H1 (cell line): ENCODE results near the gene ABCG8. TPM values are rescaled to one million over a fixed set of nuclear protein-coding genes. Genes with fewer than 3 reads are reported as not detected.

Experiments used
- CBX5 ChIP-seq: fragments of 300-800, 300-1000 bp; sonication (generic); IDR thresholded peaks from 2 replicates; pipeline ENCODE4 v1.7.1; 2016; ENCODE audit warnings: antibody characterized with exemption, low read length, low read depth
- EP300 ChIP-seq, 2 experiments: IDR thresholded peaks; 1 replicate in 1 of 2; 2 replicates in 1 of 2; pipeline ENCODE4 v1.6.1; 2011 to 2012; ENCODE audit warnings: low read depth in 2 of 2, low read length in 2 of 2, mild to moderate bottlenecking in 2 of 2, borderline replicate concordance in 1 of 2, inconsistent platforms in 1 of 2, moderate library complexity in 1 of 2
- HDAC6 ChIP-seq: IDR thresholded peaks from one replicate; pipeline ENCODE4 v1.7.1; 2012; ENCODE audit warnings: low read depth, mild to moderate bottlenecking, inconsistent platforms, low read length, moderate library complexity
- SIN3A ChIP-seq, 2 experiments: IDR thresholded peaks in 1 of 2; conservative IDR thresholded peaks in 1 of 2; 2 replicates each; pipeline ENCODE4 v1.6.1; 2011 to 2012; ENCODE audit warnings: low read length in 2 of 2, improper control_type of control experiment in 1 of 2, low read depth in 1 of 2, mild to moderate bottlenecking in 1 of 2
- TAF7 ChIP-seq: optimal IDR thresholded peaks from 2 replicates; pipeline ENCODE3; 2011; ENCODE audit warnings: low read depth, mild to moderate bottlenecking, inconsistent platforms, low read length, moderate library complexity, borderline replicate concordance
- polyA plus RNA-seq, 7 experiments: library from polyadenylated mRNA; depleted of rRNA in 3 of 7; stranded (reverse) in 5 of 7; unstranded in 2 of 7; fragments of >200 nt in 5 of 7; fragments of 200-250 nt in 2 of 7; gene quantifications; 1 replicate in 5 of 7; 2 replicates in 1 of 7; 4 replicates in 1 of 7; pipeline versions ENCODE4 v1.2.1 to v1.2.3, GENCODE V29; 2011 to 2013; ENCODE audit warnings: missing spikeins in 2 of 7, mixed read lengths in 2 of 7
- total RNA-seq: library from RNA; stranded (reverse); fragmentation: NEBNext Ultra II Directional; extraction: Animal tissue kit (Norgen Biotek cat#: 25700); gene quantifications from 2 replicates; pipeline ENCODE4 v1.2.1, GENCODE V29; 2021
- TF ChIP-seq, protein P1 (sequence below): fragments of 300-600 bp; sonication (generic); IDR thresholded peaks from 2 replicates; pipeline ENCODE4 v1.7.1; 2012; ENCODE audit warnings: low read length, moderate library complexity, mild to moderate bottlenecking, inconsistent platforms; ENCODE audit not compliant: insufficient replicate concordance

ABCG8 gene
- total and polyA plus RNA-seq, 2 of the 8 experiments (the other 6 are each of a cell fraction or from before 2014, with no cell fraction given): not detected

DNA sequence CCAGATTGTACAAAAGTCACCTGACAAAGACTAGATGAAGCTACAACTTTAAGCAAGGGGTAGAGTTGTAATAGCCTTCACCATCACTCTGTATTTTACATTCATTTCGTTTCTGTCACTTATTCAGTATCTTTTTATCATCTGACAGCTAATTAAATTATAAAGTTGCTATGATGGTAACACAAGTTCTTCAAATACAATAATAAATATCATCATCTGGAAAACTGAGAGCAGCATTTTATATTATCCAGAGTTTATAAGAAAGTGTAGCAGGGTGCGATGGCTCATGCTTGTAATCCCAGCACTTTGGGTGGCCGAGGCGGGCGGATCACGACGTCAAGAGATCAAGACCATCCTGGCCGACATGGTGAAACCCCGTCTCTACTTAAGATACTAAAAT is 43.8 kb upstream of the ABCG8 start (continued):
- TF ChIP-seq, protein P1, sequence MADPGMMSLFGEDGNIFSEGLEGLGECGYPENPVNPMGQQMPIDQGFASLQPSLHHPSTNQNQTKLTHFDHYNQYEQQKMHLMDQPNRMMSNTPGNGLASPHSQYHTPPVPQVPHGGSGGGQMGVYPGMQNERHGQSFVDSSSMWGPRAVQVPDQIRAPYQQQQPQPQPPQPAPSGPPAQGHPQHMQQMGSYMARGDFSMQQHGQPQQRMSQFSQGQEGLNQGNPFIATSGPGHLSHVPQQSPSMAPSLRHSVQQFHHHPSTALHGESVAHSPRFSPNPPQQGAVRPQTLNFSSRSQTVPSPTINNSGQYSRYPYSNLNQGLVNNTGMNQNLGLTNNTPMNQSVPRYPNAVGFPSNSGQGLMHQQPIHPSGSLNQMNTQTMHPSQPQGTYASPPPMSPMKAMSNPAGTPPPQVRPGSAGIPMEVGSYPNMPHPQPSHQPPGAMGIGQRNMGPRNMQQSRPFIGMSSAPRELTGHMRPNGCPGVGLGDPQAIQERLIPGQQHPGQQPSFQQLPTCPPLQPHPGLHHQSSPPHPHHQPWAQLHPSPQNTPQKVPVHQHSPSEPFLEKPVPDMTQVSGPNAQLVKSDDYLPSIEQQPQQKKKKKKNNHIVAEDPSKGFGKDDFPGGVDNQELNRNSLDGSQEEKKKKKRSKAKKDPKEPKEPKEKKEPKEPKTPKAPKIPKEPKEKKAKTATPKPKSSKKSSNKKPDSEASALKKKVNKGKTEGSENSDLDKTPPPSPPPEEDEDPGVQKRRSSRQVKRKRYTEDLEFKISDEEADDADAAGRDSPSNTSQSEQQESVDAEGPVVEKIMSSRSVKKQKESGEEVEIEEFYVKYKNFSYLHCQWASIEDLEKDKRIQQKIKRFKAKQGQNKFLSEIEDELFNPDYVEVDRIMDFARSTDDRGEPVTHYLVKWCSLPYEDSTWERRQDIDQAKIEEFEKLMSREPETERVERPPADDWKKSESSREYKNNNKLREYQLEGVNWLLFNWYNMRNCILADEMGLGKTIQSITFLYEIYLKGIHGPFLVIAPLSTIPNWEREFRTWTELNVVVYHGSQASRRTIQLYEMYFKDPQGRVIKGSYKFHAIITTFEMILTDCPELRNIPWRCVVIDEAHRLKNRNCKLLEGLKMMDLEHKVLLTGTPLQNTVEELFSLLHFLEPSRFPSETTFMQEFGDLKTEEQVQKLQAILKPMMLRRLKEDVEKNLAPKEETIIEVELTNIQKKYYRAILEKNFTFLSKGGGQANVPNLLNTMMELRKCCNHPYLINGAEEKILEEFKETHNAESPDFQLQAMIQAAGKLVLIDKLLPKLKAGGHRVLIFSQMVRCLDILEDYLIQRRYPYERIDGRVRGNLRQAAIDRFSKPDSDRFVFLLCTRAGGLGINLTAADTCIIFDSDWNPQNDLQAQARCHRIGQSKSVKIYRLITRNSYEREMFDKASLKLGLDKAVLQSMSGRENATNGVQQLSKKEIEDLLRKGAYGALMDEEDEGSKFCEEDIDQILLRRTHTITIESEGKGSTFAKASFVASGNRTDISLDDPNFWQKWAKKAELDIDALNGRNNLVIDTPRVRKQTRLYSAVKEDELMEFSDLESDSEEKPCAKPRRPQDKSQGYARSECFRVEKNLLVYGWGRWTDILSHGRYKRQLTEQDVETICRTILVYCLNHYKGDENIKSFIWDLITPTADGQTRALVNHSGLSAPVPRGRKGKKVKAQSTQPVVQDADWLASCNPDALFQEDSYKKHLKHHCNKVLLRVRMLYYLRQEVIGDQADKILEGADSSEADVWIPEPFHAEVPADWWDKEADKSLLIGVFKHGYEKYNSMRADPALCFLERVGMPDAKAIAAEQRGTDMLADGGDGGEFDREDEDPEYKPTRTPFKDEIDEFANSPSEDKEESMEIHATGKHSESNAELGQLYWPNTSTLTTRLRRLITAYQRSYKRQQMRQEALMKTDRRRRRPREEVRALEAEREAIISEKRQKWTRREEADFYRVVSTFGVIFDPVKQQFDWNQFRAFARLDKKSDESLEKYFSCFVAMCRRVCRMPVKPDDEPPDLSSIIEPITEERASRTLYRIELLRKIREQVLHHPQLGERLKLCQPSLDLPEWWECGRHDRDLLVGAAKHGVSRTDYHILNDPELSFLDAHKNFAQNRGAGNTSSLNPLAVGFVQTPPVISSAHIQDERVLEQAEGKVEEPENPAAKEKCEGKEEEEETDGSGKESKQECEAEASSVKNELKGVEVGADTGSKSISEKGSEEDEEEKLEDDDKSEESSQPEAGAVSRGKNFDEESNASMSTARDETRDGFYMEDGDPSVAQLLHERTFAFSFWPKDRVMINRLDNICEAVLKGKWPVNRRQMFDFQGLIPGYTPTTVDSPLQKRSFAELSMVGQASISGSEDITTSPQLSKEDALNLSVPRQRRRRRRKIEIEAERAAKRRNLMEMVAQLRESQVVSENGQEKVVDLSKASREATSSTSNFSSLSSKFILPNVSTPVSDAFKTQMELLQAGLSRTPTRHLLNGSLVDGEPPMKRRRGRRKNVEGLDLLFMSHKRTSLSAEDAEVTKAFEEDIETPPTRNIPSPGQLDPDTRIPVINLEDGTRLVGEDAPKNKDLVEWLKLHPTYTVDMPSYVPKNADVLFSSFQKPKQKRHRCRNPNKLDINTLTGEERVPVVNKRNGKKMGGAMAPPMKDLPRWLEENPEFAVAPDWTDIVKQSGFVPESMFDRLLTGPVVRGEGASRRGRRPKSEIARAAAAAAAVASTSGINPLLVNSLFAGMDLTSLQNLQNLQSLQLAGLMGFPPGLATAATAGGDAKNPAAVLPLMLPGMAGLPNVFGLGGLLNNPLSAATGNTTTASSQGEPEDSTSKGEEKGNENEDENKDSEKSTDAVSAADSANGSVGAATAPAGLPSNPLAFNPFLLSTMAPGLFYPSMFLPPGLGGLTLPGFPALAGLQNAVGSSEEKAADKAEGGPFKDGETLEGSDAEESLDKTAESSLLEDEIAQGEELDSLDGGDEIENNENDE: no peak
- TF ChIP-seq SIN3A (conservative IDR thresholded peaks at IDR 0.05 in 1 of 2, IDR thresholded peaks at IDR 0.05 in 1 of 2; ENCODE audit: low read depth in 1 of 2, low read length in 2 of 2): no peak
- no peak for TF ChIP-seq TAF7
- TF ChIP-seq CBX5: no peak
- no peak for TF ChIP-seq HDAC6
- TF ChIP-seq EP300 (IDR thresholded peaks at IDR 0.05; ENCODE audit: borderline replicate concordance in 1 of 2, low read depth in 2 of 2, low read length in 2 of 2): no peak
